ENCODE results near the gene TPGS1.
A peak's percentile ranks its signal among the peaks of the same experiment; 100 is the strongest.

The TPGS1 gene

DNA sequence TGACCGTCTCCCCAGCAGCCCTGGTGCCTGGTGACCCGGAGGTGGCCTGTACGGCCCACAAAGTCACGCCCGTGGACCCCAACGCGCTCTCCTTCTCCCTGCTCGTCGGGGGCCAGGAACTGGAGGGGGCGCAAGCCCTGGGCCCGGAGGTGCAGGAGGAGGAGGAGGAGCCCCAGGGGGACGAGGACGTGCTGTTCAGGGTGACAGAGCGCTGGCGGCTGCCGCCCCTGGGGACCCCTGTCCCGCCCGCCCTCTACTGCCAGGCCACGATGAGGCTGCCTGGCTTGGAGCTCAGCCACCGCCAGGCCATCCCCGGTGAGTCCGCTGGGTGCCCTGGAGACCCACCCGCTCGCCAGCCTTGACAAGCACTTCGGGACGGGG lies 8.8 kb upstream of the TPGS1 start:
- DNase-seq = no peak
- H3K9ac ChIP-seq (ENCODE audit: low read depth, low read length) = no peak overlapping the region

DNA sequence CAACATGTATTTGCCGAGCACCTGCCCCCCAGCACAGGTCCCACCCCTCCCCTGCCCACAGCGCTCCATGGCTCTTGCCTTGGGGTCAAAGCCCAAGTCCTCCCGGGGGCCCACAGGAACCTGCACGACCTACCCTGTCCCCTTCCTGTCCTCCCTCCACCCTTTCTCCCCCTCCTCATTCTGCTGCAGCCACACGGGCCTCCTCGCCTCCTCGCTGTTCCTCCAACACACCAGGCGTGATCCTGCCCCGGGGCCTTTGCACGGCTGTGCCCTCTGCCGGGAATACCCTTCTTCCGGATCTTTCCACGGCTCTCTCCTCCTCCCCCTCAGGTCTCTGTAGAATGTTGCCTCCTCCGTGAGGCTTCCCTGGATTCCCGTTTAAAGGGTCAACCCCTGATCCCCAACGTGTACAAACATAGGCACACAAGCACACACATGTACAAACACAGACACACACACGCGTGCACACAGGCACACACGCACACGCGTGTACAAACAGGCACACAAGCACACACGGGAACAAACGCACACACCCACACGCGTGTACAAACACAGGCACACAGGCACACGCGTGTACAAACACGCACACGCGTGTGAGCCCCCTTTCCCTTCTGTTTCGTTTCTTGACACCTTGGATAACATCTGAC lies 8.2 kb upstream of the TPGS1 start:
- Histone ChIP-seq H3K4me1 (ENCODE audit: insufficient read depth, low read length) (no peaks in the 10 kb centered on the region), H3K27ac (ENCODE audit: low read length) (no peak overlapping the region), H4K20me1 (ENCODE audit: insufficient read depth, low read length) (no peaks in the 10 kb centered on the region), H3K79me2 (ENCODE audit: insufficient read depth, low read length) (no peaks in the 10 kb centered on the region), H3K4me2 (ENCODE audit: insufficient read depth, low read length) (no peak overlapping the region), H3K36me3 (ENCODE audit: insufficient read depth, low read length) (no peaks in the 10 kb centered on the region), H3K27me3 (ENCODE audit: insufficient read depth, low read length, poor library complexity) (no peaks in the 10 kb centered on the region), H3K9ac (ENCODE audit: low read depth, low read length) (no peak overlapping the region), H3K9me3 (ENCODE audit: insufficient read depth, low read length, severe bottlenecking) (no peaks in the 10 kb centered on the region), H2AFZ (ENCODE audit: low read depth, low read length) (no peak overlapping the region), H3K4me3 (ENCODE audit: low read depth in 1 of 2, low read length in 2 of 2) (no peak overlapping the region)
- DNase-seq (no peak), ATAC-seq (ENCODE audit: insufficient read depth, low read depth) (no peak)
- no peak for TF ChIP-seq EZH2 (IDR thresholded peaks at IDR 0.05; ENCODE audit: borderline replicate concordance, low read depth, low read length, severe bottlenecking)
- TF ChIP-seq, protein P1, sequence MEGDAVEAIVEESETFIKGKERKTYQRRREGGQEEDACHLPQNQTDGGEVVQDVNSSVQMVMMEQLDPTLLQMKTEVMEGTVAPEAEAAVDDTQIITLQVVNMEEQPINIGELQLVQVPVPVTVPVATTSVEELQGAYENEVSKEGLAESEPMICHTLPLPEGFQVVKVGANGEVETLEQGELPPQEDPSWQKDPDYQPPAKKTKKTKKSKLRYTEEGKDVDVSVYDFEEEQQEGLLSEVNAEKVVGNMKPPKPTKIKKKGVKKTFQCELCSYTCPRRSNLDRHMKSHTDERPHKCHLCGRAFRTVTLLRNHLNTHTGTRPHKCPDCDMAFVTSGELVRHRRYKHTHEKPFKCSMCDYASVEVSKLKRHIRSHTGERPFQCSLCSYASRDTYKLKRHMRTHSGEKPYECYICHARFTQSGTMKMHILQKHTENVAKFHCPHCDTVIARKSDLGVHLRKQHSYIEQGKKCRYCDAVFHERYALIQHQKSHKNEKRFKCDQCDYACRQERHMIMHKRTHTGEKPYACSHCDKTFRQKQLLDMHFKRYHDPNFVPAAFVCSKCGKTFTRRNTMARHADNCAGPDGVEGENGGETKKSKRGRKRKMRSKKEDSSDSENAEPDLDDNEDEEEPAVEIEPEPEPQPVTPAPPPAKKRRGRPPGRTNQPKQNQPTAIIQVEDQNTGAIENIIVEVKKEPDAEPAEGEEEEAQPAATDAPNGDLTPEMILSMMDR (IDR thresholded peaks at IDR 0.05; ENCODE audit: borderline replicate concordance, extremely low read depth, low read length, poor library complexity, severe bottlenecking) = no peak

More for the DNA sequence above, 8.8 kb upstream of the TPGS1 start:
- Histone ChIP-seq H2AFZ (ENCODE audit: low read depth, low read length) (no peak overlapping the region), H3K4me2 (ENCODE audit: insufficient read depth, low read length) (no peak overlapping the region), H3K27me3 (ENCODE audit: insufficient read depth, low read length, poor library complexity) (no peaks in the 10 kb centered on the region), H3K27ac (ENCODE audit: low read length) (no peak overlapping the region), H3K79me2 (ENCODE audit: insufficient read depth, low read length) (no peaks in the 10 kb centered on the region), H4K20me1 (ENCODE audit: insufficient read depth, low read length) (no peaks in the 10 kb centered on the region), H3K9me3 (ENCODE audit: insufficient read depth, low read length, severe bottlenecking) (no peaks in the 10 kb centered on the region), H3K4me3 (ENCODE audit: low read depth in 1 of 2, low read length in 2 of 2) (no peak overlapping the region), H3K36me3 (ENCODE audit: insufficient read depth, low read length) (no peaks in the 10 kb centered on the region), H3K4me1 (ENCODE audit: insufficient read depth, low read length) (no peaks in the 10 kb centered on the region)
- 0 out of 3 replicates have a peak, but pooled peaks have one; percentile 33 for ATAC-seq (ENCODE audit: insufficient read depth, low read depth)
- no peak for TF ChIP-seq EZH2 (IDR thresholded peaks at IDR 0.05; ENCODE audit: borderline replicate concordance, low read depth, low read length, severe bottlenecking)
- TF ChIP-seq, protein P1 (IDR thresholded peaks at IDR 0.05; ENCODE audit: borderline replicate concordance, extremely low read depth, low read length, poor library complexity, severe bottlenecking) = no peak

DNA sequence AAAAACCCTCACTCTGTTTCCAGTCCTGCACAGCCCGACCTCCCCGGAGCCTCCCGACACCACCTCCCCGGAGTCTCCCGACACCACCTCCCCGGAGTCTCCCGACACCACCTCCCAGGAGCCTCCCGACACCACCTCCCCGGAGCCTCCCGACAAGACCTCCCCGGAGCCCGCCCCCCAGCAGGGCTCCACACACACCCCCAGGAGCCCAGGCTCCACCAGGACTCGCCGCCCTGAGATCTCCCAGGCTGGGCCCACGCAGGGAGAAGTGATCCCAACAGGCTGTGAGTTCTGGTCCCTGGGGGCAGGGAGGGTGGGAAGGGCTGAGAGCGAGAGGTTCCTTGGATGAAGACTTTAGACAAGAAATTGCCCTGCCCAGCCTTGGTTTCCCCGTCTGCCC lies 5.7 kb upstream of the TPGS1 start:
- ATAC-seq (ENCODE audit: insufficient read depth, low read depth) (no peak), DNase-seq (no peak)
- Histone ChIP-seq H3K27ac (ENCODE audit: low read length) (no peak overlapping the region), H3K4me3 (ENCODE audit: low read depth in 1 of 2, low read length in 2 of 2) (no peak overlapping the region), H3K79me2 (ENCODE audit: insufficient read depth, low read length) (no peaks in the 10 kb centered on the region), H2AFZ (ENCODE audit: low read depth, low read length) (no peak overlapping the region), H3K36me3 (ENCODE audit: insufficient read depth, low read length) (no peaks in the 10 kb centered on the region), H3K9ac (ENCODE audit: low read depth, low read length) (no peak overlapping the region), H3K4me2 (ENCODE audit: insufficient read depth, low read length) (no peak overlapping the region), H3K4me1 (ENCODE audit: insufficient read depth, low read length) (peaks cover 14% of the 10 kb centered on the region), H3K27me3 (ENCODE audit: insufficient read depth, low read length, poor library complexity) (no peaks in the 10 kb centered on the region), H3K9me3 (ENCODE audit: insufficient read depth, low read length, severe bottlenecking) (no peaks in the 10 kb centered on the region), H4K20me1 (ENCODE audit: insufficient read depth, low read length) (no peaks in the 10 kb centered on the region)
- no peak for TF ChIP-seq EZH2 (IDR thresholded peaks at IDR 0.05; ENCODE audit: borderline replicate concordance, low read depth, low read length, severe bottlenecking)
- TF ChIP-seq, protein P1 (IDR thresholded peaks at IDR 0.05; ENCODE audit: borderline replicate concordance, extremely low read depth, low read length, poor library complexity, severe bottlenecking) = no peak

Data from DND-41 (cell line).